H9 (cell line): ENCODE results near the gene TCERG1L. TPM values are rescaled to one million over a fixed set of nuclear protein-coding genes. Genes with fewer than 3 reads are reported as not detected.

Source experiments
- DNase-seq: peaks from one replicate; pipeline ENCODE4 v3.0.0-alpha.2; 2017
- H2AFZ ChIP-seq: one replicate; pipeline ENCODE4 v1.6.1; 2013; ENCODE audit warnings: mild to moderate bottlenecking, low read length, control low read depth, moderate library complexity
- H2AK5ac ChIP-seq: 2 replicates; pipeline ENCODE4 v1.6.1; 2013; ENCODE audit warnings: low read length, control low read depth, mixed read lengths; ENCODE audit not compliant: insufficient read length
- H2BK120ac ChIP-seq: one replicate; pipeline ENCODE4 v1.6.1; 2013; ENCODE audit warnings: low read depth, mild to moderate bottlenecking, low read length, control low read depth, inconsistent platforms; ENCODE audit not compliant: poor library complexity, severe bottlenecking
- H2BK12ac ChIP-seq: 2 replicates; pipeline ENCODE4 v1.6.1; 2013; ENCODE audit warnings: low read length, control low read depth, mixed read lengths, low read depth; ENCODE audit not compliant: insufficient read length
- H2BK15ac ChIP-seq: 2 replicates; pipeline ENCODE4 v1.6.1; 2013; ENCODE audit warnings: low read depth, low read length, control low read depth
- H2BK20ac ChIP-seq: one replicate; pipeline ENCODE4 v1.6.1; 2013; ENCODE audit warnings: low read depth, mild to moderate bottlenecking, low read length, control low read depth, inconsistent platforms; ENCODE audit not compliant: poor library complexity, severe bottlenecking
- H2BK5ac ChIP-seq: 2 replicates; pipeline ENCODE4 v1.6.1; 2013; ENCODE audit warnings: low read length, control low read depth, mixed read lengths; ENCODE audit not compliant: insufficient read length
- H3K14ac ChIP-seq: 2 replicates; pipeline ENCODE4 v1.6.1; 2013; ENCODE audit warnings: low read length, control low read depth; ENCODE audit not compliant: insufficient read depth
- H3K18ac ChIP-seq: 2 replicates; pipeline ENCODE4 v1.6.1; 2013; ENCODE audit warnings: low read depth, mild to moderate bottlenecking, mixed read lengths, low read length, control low read depth; ENCODE audit not compliant: insufficient read length
- H3K23ac ChIP-seq: 2 replicates; pipeline ENCODE4 v1.6.1; 2013; ENCODE audit warnings: low read length, control low read depth, mixed read lengths, low read depth; ENCODE audit not compliant: insufficient read length
- H3K23me2 ChIP-seq: 2 replicates; pipeline ENCODE4 v1.6.1; 2013; ENCODE audit warnings: low read depth, mild to moderate bottlenecking, mixed read lengths, low read length, control low read depth; ENCODE audit not compliant: insufficient read length, poor library complexity, severe bottlenecking
- H3K27ac ChIP-seq: 2 replicates; pipeline ENCODE4 v1.5.1; 2013; ENCODE audit warnings: low read length, control low read depth, mixed read lengths, low read depth; ENCODE audit not compliant: insufficient read length
- H3K27me3 ChIP-seq: 2 replicates; pipeline ENCODE4 v1.6.1; 2013; ENCODE audit warnings: low read length, control low read depth, inconsistent platforms; ENCODE audit not compliant: insufficient read depth
- H3K4ac ChIP-seq: 2 replicates; pipeline ENCODE4 v1.6.1; 2013; ENCODE audit warnings: low read depth, mild to moderate bottlenecking, control low read depth, inconsistent platforms, low read length, moderate library complexity
- H3K4me1 ChIP-seq: 2 replicates; pipeline ENCODE4 v1.6.1; 2013; ENCODE audit warnings: low read length, control low read depth, inconsistent platforms; ENCODE audit not compliant: insufficient read depth
- H3K4me2 ChIP-seq: 2 replicates; pipeline ENCODE4 v1.6.1; 2013; ENCODE audit warnings: low read length, control low read depth, mixed read lengths; ENCODE audit not compliant: insufficient read length, insufficient read depth
- H3K56ac ChIP-seq: 2 replicates; pipeline ENCODE4 v1.6.1; 2013; ENCODE audit warnings: low read depth, mild to moderate bottlenecking, mixed read lengths, low read length, control low read depth; ENCODE audit not compliant: insufficient read length
- H3K79me1 ChIP-seq: 2 replicates; pipeline ENCODE4 v1.6.1; 2013; ENCODE audit warnings: low read depth, mild to moderate bottlenecking, moderate library complexity, low read length, control low read depth, inconsistent platforms; ENCODE audit not compliant: insufficient read depth, poor library complexity, severe bottlenecking
- H3K79me2 ChIP-seq: 2 replicates; pipeline ENCODE4 v1.6.1; 2013; ENCODE audit warnings: low read length, control low read depth, inconsistent platforms; ENCODE audit not compliant: insufficient read depth
- H3K9ac ChIP-seq: 2 replicates; pipeline ENCODE4 v1.6.1; 2013; ENCODE audit warnings: low read length, control low read depth, mixed read lengths; ENCODE audit not compliant: insufficient read length; ENCODE audit errors: extremely low read depth
- H3K9me3 ChIP-seq: one replicate; pipeline ENCODE4 v1.6.1; 2013; ENCODE audit warnings: low read depth, low read length, inconsistent platforms; ENCODE audit not compliant: control insufficient read depth
- H3T11ph ChIP-seq: one replicate; pipeline ENCODE4 v1.6.1; 2013; ENCODE audit warnings: mild to moderate bottlenecking, low read length, control low read depth, inconsistent platforms
- H4K20me1 ChIP-seq: one replicate; pipeline ENCODE4 v1.6.1; 2013; ENCODE audit not compliant: control insufficient read depth, insufficient read length, insufficient read depth
- H4K5ac ChIP-seq: 2 replicates; pipeline ENCODE4 v1.6.1; 2013; ENCODE audit warnings: low read depth, mild to moderate bottlenecking, mixed read lengths, low read length, control low read depth; ENCODE audit not compliant: insufficient read length
- H4K8ac ChIP-seq: replicated peaks from 2 replicates; pipeline ENCODE4 v1.6.1; 2013; ENCODE audit warnings: low read length, control low read depth, mixed read lengths, low read depth; ENCODE audit not compliant: insufficient read length
- H4K91ac ChIP-seq: 2 replicates; pipeline ENCODE4 v1.6.1; 2013; ENCODE audit warnings: low read depth, mild to moderate bottlenecking, moderate library complexity, mixed read lengths, low read length, control low read depth; ENCODE audit not compliant: insufficient read length
- H3K27ac Mint-ChIP-seq, 3 experiments: 2 replicates in 2 of 3; 3 replicates in 1 of 3; pipeline ENCODE4 v1.8.0; 2020 to 2021; ENCODE audit warnings: mixed read lengths in 3 of 3, mild to moderate bottlenecking in 1 of 3, moderate library complexity in 1 of 3
- H3K27me3 Mint-ChIP-seq: 2 replicates; pipeline ENCODE4 v1.8.0; 2021; ENCODE audit warnings: low read depth, mild to moderate bottlenecking, moderate library complexity, mixed read lengths
- H3K36me3 Mint-ChIP-seq, 3 experiments: 2 replicates in 2 of 3; 3 replicates in 1 of 3; pipeline ENCODE4 v1.8.0; 2020 to 2021; ENCODE audit warnings: low read depth in 3 of 3, mixed read lengths in 3 of 3; ENCODE audit not compliant: insufficient read depth in 1 of 3
- H3K4me1 Mint-ChIP-seq, 2 experiments: 2 replicates each; pipeline ENCODE4 v1.8.0; 2020; ENCODE audit warnings: mixed read lengths in 2 of 2
- H3K4me3 Mint-ChIP-seq, 2 experiments: 2 replicates in 1 of 2; 3 replicates in 1 of 2; pipeline ENCODE4 v1.8.0; 2020 to 2021; ENCODE audit warnings: mild to moderate bottlenecking in 2 of 2, mixed read lengths in 2 of 2, moderate library complexity in 1 of 2
- H3K9me3 Mint-ChIP-seq, 2 experiments: 2 replicates in 1 of 2; 3 replicates in 1 of 2; pipeline ENCODE4 v1.8.0; 2020; ENCODE audit warnings: mild to moderate bottlenecking in 2 of 2, mixed read lengths in 2 of 2, moderate library complexity in 1 of 2
- CTCF ChIP-seq: fragments of 200-600 bp; sonication (generic); conservative IDR thresholded peaks from 3 replicates; pipeline ENCODE4 v1.8.0; 2021; ENCODE audit warnings: antibody characterized with exemption, mild to moderate bottlenecking
- WGBS: extraction: QIAGEN DNeasy Blood & Tissue Kit; methylation state at CpG from one replicate; pipeline ENCODE4 v1.1.7; 2013; ENCODE audit warnings: missing lambda C conversion rate, low lambda C conversion rate, mixed read lengths; ENCODE audit not compliant: insufficient read length; ENCODE audit errors: extremely low coverage; 5-methylcytosine and 5-hydroxymethylcytosine counted together
- total RNA-seq: library from RNA; stranded (reverse); gene quantifications from 2 replicates; pipeline ENCODE4 v1.2.1, GENCODE V29; 2021

The TCERG1L gene
- total RNA-seq, 1 experiment from 2014 or later: 3.3 TPM

- no peak overlapping the region for H4K91ac ChIP-seq
- no peaks in the 10 kb centered on the region for H3K23me2 ChIP-seq
- H2BK15ac ChIP-seq: no peak overlapping the region
- H4K8ac ChIP-seq: no peak overlapping the region
- no peak overlapping the region for H2AFZ ChIP-seq
- no peaks in the 10 kb centered on the region for H3K79me1 ChIP-seq
- no peak overlapping the region for H3K14ac ChIP-seq
- no peak overlapping the region for H3K23ac ChIP-seq
- no peak overlapping the region for H3K56ac ChIP-seq
- no peak overlapping the region for H2BK5ac ChIP-seq
- H3K9me3 Mint-ChIP-seq: no peaks in the 10 kb centered on the region; a peak in 1 of 5 replicates
- H3K4me3 Mint-ChIP-seq: no peak overlapping the region
- H2BK120ac ChIP-seq: no peak overlapping the region
- H3K27ac ChIP-seq: no peak overlapping the region
- H3K4me1 ChIP-seq: 0 out of 2 replicates have a peak, but pooled peaks cover 4% of the 10 kb centered on the region
- H3T11ph ChIP-seq: no peak overlapping the region
- H2AK5ac ChIP-seq: no peak overlapping the region
- no peaks in the 10 kb centered on the region; a peak in 1 of 7 replicates for H3K36me3 Mint-ChIP-seq
- no peak overlapping the region for H3K27ac Mint-ChIP-seq
- H4K5ac ChIP-seq: no peak overlapping the region
- TF ChIP-seq CTCF: no peak
- no peaks in the 10 kb centered on the region for H4K20me1 ChIP-seq
- no peaks in the 10 kb centered on the region for H3K27me3 ChIP-seq
- no peaks in the 10 kb centered on the region for H3K9me3 ChIP-seq
- H2BK12ac ChIP-seq: no peak overlapping the region
- H3K27me3 Mint-ChIP-seq: peaks cover 23% of the 10 kb centered on the region
- WGBS: no CpG with 5 or more reads among the region's 7 CpGs
- no peak overlapping the region for H3K4ac ChIP-seq
- H3K4me2 ChIP-seq: no peak overlapping the region
- no peak for DNase-seq
- H3K18ac ChIP-seq: no peak overlapping the region
- no peak overlapping the region for H3K9ac ChIP-seq
- peaks cover 13 to 14% of the 10 kb centered on the region in 2 experiments for H3K4me1 Mint-ChIP-seq
- no peaks in the 10 kb centered on the region for H3K79me2 ChIP-seq
- H2BK20ac ChIP-seq: no peak overlapping the region
These were observed 41.3 kb upstream of the TCERG1L start for GRCh38 chr10:131352765-131353290.
